Stimulated activated CD4-positive, alpha-beta T cell treated with anti-CD3 and anti-CD28 coated beads, TNF-alpha, amount 100 ng/mL, for 48 hours (primary cell): ENCODE data around the gene SLC2A5.
A peak's percentile ranks its signal among the peaks of the same experiment; 100 is the strongest.
"Not testable (repeated sequence)": the region's sequence is repeated elsewhere in the genome, so short reads cannot be mapped to it uniquely, and the experiment has no call there.

ENCODE experiments used
- DNase-seq, 3 donors: peaks; one replicate each; pipeline ENCODE4 v3.0.0-alpha.2; 2020; ENCODE audit warnings: low read depth in 3 of 3

Gene SLC2A5

DNA sequence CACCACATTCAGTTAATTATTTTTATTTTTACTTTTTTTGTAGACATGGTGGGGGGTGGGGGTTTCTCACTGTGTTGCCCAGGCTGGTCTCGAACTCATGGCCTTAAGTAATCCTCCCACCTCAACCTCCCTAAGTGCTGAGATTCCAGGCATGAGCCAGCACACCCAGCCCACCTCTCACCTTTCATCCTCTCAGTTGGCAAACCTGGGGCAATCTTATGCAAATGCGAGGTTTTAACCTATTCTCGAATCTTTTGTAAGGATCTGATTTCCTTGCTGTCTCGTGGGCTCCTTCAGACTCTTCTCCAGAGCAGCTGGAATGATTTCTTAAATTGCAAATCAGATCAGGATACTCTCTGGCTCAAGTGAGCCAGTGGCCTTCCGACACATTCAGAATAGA, 36.1 kb downstream of the SLC2A5 start:
- no peak for DNase-seq

DNA sequence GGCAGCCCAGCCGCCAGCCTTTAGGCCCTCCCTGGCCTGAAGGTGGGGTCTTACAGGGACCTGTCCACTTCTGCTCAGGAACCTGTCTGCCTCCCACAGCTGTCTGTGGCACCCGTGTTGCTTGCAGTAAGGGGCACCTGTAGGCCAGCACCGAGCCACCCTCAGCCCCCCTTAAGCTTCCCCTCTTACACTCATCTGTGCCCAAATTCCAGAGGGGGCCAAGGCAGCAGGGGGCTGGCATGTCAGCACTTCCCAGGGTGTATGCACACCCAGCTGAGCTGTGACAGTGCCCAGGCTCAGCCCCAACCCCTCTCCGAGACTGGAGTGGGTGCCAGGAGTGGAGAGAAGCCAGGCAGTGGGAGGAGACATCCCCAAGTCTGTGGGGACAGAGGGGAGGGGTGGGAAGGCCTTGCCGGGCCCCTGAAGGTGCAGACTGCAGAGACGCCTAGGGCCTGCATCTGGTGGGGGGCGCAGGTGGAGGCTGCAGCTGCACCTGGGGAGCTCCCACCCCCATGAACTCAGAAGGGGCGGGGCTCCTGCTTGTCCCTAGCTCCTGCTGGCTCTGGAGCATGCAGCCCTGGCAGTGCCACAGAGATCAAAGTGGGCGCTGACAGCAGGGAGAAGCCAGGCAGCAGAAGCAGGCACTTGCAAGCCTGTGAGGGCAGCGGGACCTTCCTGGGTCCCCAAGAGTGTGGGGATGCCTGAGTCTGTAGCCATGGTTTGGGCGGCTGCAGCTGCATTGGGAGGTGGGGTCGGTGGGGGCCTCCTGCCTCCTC, 37.8 kb downstream of the SLC2A5 start:
- DNase-seq = no peak

DNA sequence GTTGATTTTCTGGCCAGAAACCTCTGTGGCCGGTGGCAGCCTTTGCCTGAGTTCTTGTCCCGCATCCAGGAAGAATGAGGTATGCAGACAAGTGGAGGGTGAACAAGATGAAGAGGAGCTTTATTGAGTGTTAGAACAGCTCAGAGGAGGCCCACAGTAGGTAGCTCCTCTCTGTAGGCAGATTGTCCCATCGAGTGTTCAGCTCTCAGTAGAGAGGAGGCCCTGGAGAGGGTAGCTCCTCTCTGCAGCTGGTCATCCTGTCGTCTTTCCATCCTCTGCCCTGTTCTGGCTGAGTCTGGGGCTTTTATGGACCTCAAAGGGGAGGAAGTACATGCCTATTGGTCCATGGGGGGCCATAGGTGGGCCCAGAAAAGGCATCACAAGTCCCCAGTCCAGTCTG, 38.4 kb downstream of the SLC2A5 start:
- DNase-seq = not testable (repeated sequence)

GRCh38 chr1:9028921-9029705, 40.3 kb downstream of the SLC2A5 start:
- no peak for DNase-seq

DNA sequence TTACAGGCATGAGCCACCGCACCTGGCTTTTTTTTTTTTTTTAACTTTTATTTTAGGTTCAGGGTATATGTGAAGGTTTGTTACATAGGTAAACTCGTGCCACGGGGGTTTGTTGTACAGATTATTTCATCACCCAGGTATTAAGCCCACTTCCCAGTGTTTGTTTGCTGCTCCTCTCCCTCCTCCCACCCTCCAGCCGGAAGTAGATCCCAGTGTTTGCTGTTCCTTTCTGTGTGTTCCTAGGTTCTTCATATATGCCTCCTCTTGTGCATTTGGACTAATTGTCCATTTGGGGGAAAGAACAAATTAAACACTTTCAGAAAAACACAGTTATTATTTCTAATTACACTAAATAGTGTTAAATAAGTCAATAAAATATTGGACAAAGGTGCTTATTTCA, 42.1 kb downstream of the SLC2A5 start:
- no peak for DNase-seq

DNA sequence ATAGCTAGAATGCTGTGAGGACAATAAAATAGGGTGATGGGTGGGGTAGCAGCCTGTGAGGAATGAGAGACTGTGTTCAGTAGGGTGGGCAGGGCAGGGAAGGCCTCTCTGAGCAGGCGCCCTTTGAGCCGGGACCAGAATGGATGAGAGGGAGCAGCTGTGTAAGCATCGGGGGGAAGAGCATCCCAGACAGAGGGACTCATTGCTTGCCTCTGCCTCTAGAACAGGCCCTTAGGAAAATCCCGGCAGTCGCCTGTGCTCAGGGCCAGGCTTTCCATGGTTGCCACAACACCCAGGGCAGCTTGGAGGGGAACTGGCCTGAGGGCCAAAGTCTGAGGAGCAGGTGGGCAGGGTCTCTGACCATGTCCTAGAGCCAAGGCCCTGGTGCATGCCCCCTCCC, 44.0 kb downstream of the SLC2A5 start:
- no peak for DNase-seq

- DNase-seq = no peak
Measured at GRCh38 chr1:9024837-9025236, 44.6 kb downstream of the SLC2A5 start.

GRCh38 chr1:9022773-9023172, 46.7 kb downstream of the SLC2A5 start:
- no peak for DNase-seq

DNA sequence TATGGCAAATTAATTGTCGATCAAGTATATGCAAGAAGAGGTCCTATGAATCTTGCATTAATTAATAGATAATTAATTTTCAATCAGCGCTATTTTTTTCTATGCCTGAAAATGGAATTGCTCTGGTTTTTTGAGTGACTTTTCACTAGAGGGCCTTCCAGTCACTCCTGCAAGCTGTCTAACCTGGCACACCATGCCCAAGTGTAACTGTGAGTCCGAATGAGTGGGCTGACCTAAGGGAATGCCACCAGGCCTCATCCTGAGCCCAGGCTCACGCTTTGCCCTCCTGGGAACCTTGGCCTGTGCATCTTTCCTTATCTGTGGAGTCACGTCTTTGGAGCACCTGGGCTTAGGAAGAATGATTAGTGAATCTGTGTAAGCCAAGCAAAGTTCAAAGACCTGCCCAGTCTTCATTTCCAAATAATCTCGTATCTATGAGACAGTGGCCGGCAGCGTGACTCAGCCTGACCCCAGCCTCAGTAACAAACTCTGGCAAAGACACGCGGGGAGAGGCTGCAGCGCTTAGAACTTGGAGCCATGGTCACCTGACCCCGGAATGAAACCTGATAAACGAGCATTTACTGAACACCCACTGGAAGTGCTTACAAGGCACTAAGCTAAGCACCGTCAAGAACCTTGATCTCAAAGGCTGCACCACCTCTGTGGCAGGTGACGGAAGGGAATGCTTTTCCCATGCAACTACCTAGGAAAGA, 47.3 kb downstream of the SLC2A5 start:
- DNase-seq = not testable (repeated sequence)

DNA sequence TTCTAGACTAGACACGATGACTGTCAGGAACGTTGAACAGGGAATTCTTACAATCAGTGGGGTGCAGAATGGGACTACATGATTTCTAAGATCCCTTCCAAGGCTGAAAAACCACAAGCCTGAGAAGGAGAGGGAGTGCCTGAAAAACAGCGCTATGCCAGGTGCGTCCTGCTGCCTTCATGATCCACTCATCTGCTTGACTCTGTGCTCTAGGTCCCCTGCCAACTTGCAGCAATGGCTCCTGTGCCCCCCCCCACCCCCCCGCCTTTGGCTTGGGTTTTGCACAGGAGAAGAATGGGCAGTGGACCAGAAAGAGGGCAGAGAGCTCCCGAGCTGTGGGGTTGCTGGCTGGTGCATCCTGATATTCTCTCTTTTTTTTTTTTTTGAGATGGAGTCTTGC, 49.1 kb downstream of the SLC2A5 start:
- DNase-seq = no peak

DNA sequence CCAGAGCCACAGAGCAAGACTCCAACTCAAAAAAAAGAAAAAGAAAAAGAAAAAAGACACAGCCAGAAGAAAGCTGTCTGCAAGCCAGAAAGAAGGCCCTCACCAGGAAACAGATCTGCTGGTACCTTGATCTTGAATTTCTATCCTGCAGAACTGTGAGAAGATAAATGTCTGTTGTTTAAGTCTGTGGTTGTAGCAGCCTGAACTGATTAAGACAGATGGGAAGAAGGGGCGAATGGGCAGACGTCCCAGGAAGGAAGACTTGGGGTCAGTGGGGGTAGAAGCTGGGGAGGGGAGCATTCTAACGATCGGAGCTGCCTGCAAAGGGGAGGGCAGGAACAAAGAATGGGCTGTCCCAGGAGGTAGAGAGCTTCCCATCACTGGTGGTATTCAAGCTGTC, 49.5 kb downstream of the SLC2A5 start:
- DNase-seq = no peak

GRCh38 chr1:9018333-9018732, 51.1 kb downstream of the SLC2A5 start:
- no peak for DNase-seq

DNA sequence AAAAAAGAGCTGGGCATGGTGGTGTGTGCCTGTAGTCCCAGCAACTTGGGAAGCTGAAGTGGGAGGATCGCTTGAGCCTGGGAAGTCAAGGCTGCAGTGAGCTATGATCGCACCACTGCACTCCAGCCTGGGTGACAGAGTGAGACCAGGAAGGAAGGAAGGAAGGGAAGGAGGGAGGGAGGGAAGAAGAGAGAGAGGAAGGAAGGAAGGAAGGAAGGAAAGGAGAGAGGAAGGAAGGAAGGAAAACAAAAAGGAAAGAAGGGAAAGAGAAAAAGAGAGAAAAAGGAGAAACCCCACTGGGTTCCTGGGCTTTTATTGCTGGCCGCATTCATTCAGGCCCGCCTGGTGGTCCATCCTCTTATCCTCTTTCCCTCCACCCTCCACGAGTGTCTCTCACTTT, 53.0 kb downstream of the SLC2A5 start:
- no peak for DNase-seq

GRCh38 chr1:9014475-9015375, 54.7 kb downstream of the SLC2A5 start:
- DNase-seq = no peak

GRCh38 chr1:9013819-9014218, 55.6 kb downstream of the SLC2A5 start:
- DNase-seq = no peak

DNA sequence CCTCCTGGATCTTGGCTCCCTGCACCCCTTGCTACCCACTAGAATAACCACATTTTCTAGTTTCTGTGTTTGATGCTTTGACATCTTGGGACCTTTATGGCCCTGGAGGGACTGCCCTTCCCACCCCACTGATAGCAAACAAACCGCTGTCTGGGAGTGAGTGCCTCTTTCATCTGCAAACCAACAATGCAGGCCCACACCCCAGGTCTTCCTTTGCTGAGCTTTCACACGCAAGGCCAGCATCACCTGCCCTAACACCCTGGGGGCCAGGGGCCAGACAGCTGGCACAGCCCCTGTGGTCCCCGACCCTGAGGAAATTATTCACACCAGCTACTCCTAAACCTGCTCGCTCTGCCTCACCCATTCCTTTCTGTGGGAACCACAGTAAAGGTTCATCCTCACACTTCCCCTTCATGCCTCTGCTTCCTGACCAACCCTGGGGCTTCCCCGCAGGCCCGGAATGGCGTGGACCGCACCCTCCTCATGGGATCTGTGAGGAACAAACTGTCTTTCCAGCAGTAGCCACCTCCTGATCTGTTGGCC, 58.6 kb downstream of the SLC2A5 start:
- no peak for DNase-seq

DNA sequence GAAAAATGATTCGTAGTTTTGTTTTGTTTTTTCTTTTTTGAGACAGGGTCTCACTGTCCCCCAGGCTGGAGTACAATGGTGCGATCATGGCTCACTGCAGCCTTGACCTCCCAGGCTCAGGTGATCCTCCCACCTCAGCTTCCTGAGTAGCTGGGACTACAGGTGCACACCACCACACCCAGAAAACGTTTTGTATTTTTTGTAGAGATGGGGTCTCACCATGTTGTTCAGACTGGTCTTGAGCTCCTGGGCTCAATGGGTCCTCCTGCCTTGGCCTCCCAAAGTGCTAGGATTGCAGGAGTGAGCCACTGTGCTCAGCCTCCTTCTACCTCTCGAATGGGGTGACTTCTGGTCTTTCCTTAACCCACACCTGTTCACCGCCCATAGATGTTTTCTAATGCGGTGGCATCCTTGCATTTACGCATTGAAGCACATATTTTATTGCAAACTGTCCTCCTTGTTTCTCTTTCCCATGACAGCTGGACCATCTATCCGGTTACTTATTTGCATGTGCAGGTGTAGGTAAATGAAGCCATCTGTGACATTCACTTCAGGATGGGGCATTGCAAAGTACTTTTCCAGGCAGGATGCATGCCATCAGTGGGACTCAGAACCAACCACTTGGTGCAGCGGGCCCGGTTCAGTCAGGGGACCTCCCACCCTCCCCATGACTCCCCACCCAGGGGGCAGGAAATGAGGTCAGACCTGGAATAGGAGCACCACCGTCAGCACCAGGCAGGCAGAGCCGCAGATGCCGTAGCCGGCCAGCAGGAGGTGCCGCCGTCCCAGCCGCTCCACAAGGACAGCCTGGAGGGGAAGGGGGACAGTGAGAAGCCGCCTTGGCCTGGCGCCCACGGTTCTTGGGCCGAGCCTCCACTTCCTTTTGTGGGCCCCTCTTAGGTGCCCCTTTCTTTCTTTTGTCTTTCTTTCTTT, 59.7 kb downstream of the SLC2A5 start:
- peak in 1 of 3 donors; percentile 27 for DNase-seq

DNA sequence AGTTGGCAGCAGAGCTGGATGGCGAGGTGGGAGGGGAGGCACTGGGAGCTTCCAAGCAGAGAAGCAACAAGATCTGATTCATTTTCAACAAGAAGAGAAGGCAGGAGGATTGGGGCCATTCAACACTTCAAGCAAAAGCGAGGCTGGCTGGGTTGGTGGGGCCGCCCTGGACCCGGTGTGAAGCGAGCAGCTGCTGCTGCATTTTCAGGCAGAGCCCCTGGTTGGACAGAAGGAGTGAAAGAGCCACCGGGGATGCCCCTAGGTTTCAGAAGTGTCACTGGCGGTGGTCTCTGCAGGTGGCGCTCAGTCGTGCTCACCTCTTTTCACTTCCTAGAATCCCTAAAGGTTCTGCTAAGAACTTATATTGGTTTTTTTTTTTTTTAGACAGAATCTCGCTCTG, 61.2 kb downstream of the SLC2A5 start:
- DNase-seq = no peak

- no peak for DNase-seq
Measured at GRCh38 chr1:9006956-9007615, 62.3 kb downstream of the SLC2A5 start.

- no peak for DNase-seq
Measured at GRCh38 chr1:9005395-9005708, 64.1 kb downstream of the SLC2A5 start.
